GM19395 (cell line): ENCODE measurements around the gene TRPV3.
"Not testable (repeated sequence)": the region's sequence is repeated elsewhere in the genome, so short reads cannot be mapped to it uniquely, and the experiment has no call there.

ENCODE experiments used
- ATAC-seq: cut with Tn5 transposase; IDR thresholded peaks from one replicate; pipeline ENCODE4 v1.9.1; 2021; ENCODE audit warnings: mild to moderate bottlenecking, moderate library complexity; ENCODE audit not compliant: unreplicated experiment

TRPV3 gene

DNA sequence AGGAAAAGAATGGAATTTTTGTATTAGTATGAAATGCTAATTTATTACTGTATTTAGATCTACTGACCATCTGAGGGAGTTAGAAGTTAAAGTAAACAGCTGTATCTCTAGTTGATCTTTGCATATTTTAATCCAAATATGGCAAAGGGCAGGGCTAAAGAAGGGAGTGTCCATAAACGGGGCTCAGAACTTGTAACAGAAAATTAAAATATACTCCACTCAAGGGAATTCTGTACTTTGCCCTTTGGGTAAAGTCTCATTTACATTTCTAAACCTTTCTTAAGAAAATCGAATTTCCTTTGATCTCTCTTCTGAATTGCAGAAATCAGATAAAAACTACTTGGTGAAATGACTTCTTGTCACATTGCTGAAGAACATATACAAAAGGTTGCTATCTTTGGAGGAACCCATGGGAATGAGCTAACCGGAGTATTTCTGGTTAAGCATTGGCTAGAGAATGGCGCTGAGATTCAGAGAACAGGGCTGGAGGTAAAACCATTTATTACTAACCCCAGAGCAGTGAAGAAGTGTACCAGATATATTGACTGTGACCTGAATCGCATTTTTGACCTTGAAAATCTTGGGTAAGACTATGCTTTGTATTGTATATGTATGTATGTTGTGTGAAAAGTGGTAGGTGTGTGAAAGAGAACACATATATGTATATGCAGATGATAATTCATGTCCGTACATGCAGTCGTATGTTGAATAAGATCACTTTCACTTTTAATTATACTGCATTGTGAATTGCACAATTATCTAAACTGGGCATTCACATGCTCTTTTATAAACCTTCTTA, 81.6 kb downstream of the TRPV3 start, which contains the start of gene ASPA:
Gene ASPA, plus strand, starts transcription at position 186 of the 799 bp plus-strand sequence. Its CDS starts 163 bp downstream, at position 349.
- ATAC-seq = no peak

DNA sequence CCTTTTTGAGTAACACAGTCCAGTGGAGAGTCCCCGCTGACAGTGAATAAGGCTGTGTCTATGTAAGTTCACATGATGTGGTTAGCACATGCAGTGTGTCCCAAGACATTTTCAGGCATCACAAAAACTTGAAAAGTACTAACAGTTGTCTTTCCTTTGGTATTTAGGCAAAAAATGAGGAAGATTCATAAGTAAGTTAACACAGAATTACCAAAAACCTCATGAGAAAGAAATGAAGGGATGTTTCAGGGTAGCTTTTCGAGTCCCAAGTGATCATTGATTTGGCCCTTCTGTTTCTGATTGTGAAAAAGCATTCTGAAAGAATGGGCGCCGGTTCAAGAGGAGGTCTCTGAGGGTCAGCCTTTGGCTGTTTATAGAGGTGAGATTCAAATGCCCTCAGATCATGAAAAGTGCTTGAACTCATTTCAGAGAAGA, 82.3 kb downstream of the TRPV3 start:
- no peak for ATAC-seq

GRCh38 chr17:3474212-3474611, 83.4 kb downstream of the TRPV3 start:
- ATAC-seq = no peak

GRCh38 chr17:3472137-3472536, 85.5 kb downstream of the TRPV3 start:
- no peak for ATAC-seq

GRCh38 chr17:3471599-3471998, 86.0 kb downstream of the TRPV3 start, which contains the start of gene SPATA22:
TSS of gene SPATA22 (minus strand) at chr17:3471819. CDS start at chr17:3469325, 2,494 bp downstream.
- no peak for ATAC-seq

GRCh38 chr17:3469529-3469928, 88.1 kb downstream of the TRPV3 start:
- no peak for ATAC-seq

DNA sequence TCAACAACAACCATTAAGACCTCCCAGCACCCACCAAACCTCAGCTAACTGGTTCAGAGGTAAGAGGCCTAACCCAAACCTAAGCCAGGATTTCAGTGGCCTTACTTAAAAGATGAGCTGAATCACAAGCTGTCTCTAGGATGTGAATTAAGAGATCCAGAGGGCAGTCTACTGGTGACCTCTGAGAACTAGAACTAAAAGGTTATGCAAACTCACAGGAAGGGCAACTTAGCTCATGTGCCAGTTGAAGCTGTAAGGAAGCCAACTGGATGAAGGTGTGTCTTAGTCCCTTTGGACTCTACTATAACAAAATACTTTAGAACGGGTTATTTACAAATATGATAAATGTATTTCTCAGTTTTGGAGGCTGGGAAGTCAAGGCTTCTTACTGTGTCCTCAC, 91.3 kb downstream of the TRPV3 start:
- not testable (repeated sequence) for ATAC-seq
